CD14-positive monocyte (primary cell): ENCODE measurements around the gene CDH23. TPM values are rescaled to one million over a fixed set of nuclear protein-coding genes. Genes with fewer than 3 reads are reported as not detected.

Experiments used
- DNase-seq, 3 donors: peaks; one replicate each; pipeline ENCODE4 v3.0.0-alpha.2; 2011 to 2022
- H2AFZ ChIP-seq: 2 replicates; pipeline ENCODE4 v1.6.0; 2012; ENCODE audit warnings: mild to moderate bottlenecking, low read depth, low read length, inconsistent platforms; ENCODE audit not compliant: insufficient read depth, poor library complexity, severe bottlenecking
- H3K27ac ChIP-seq, 2 donors: 1 replicate in 1 of 2; 2 replicates in 1 of 2; pipeline ENCODE4 v1.5.1; 2012 to 2013; ENCODE audit warnings: low read length in 2 of 2, control low read depth in 1 of 2, inconsistent platforms in 1 of 2, low read depth in 1 of 2, mild to moderate bottlenecking in 1 of 2
- H3K27me3 ChIP-seq, 2 donors: one replicate each; pipeline versions ENCODE4 v1.6.0 to v1.6.1; 2011 to 2013; ENCODE audit warnings: low read length in 2 of 2; ENCODE audit not compliant: control insufficient read depth in 2 of 2, insufficient read depth in 2 of 2
- H3K36me3 ChIP-seq, 2 donors: replicated peaks in 1 of 2; 1 replicate in 1 of 2; 2 replicates in 1 of 2; pipeline versions ENCODE4 v1.5.1 to v1.6.1; 2012 to 2013; ENCODE audit warnings: low read length in 2 of 2, control low read depth in 1 of 2, inconsistent platforms in 1 of 2, mild to moderate bottlenecking in 1 of 2; ENCODE audit not compliant: insufficient read depth in 2 of 2, control insufficient read depth in 1 of 2
- H3K4me1 ChIP-seq, 2 donors: 1 replicate in 1 of 2; 2 replicates in 1 of 2; pipeline versions ENCODE4 v1.5.1 to v1.6.1; 2012 to 2013; ENCODE audit warnings: low read length in 2 of 2, control low read depth in 1 of 2, inconsistent platforms in 1 of 2, mild to moderate bottlenecking in 1 of 2, moderate library complexity in 1 of 2; ENCODE audit not compliant: insufficient read depth in 2 of 2, control insufficient read depth in 1 of 2
- H3K4me2 ChIP-seq: replicated peaks from 2 replicates; pipeline ENCODE3; 2012; ENCODE audit warnings: low read length, moderate library complexity, mild to moderate bottlenecking; ENCODE audit not compliant: poor library complexity, severe bottlenecking; ENCODE audit errors: extremely low read depth
- H3K4me3 ChIP-seq, 3 experiments: fragments of 200-600 bp in 1 of 3; sonication (generic) in 1 of 3; replicated peaks in 1 of 3; 1 replicate in 2 of 3; 2 replicates in 1 of 3; pipeline ENCODE4 v1.5.1; 2011 to 2013; ENCODE audit warnings: low read length in 3 of 3, mild to moderate bottlenecking in 3 of 3, control low read depth in 2 of 3, low read depth in 2 of 3, inconsistent platforms in 1 of 3, moderate library complexity in 1 of 3
- H3K79me2 ChIP-seq: 2 replicates; pipeline ENCODE4 v1.6.0; 2012; ENCODE audit warnings: mild to moderate bottlenecking, control low read depth, inconsistent platforms, low read length, moderate library complexity; ENCODE audit not compliant: insufficient read depth
- H3K9ac ChIP-seq: 2 replicates; pipeline ENCODE4 v1.6.0; 2017; ENCODE audit warnings: low read length, mild to moderate bottlenecking; ENCODE audit not compliant: insufficient read depth, poor library complexity, severe bottlenecking
- H3K9me3 ChIP-seq, 2 donors: replicated peaks in 1 of 2; 1 replicate in 1 of 2; 2 replicates in 1 of 2; pipeline versions ENCODE4 v1.5.1 to v1.6.1; 2012 to 2013; ENCODE audit warnings: low read length in 2 of 2, control low read depth in 1 of 2; ENCODE audit not compliant: control insufficient read depth in 1 of 2, insufficient read depth in 1 of 2
- H4K20me1 ChIP-seq: 2 replicates; pipeline ENCODE4 v1.6.0; 2012; ENCODE audit warnings: mild to moderate bottlenecking, low read length, control low read depth, moderate library complexity; ENCODE audit not compliant: insufficient read depth
- H3K27ac Mint-ChIP-seq, 7 donors: one replicate each; pipeline ENCODE4 v1.8.0; 2020; ENCODE audit warnings: mild to moderate bottlenecking in 7 of 7, mixed read lengths in 7 of 7, moderate library complexity in 6 of 7, inconsistent platforms in 2 of 7
- H3K27me3 Mint-ChIP-seq, 3 donors: one replicate each; pipeline ENCODE4 v1.8.0; 2021 to 2022; ENCODE audit warnings: low read depth in 3 of 3, mild to moderate bottlenecking in 3 of 3, mixed read lengths in 3 of 3, moderate library complexity in 3 of 3, inconsistent platforms in 1 of 3
- H3K36me3 Mint-ChIP-seq, 2 donors: one replicate each; pipeline ENCODE4 v1.8.0; 2020; ENCODE audit warnings: mixed read lengths in 2 of 2, inconsistent platforms in 1 of 2, mild to moderate bottlenecking in 1 of 2
- H3K4me1 Mint-ChIP-seq: one replicate; pipeline ENCODE4 v1.8.0; 2020; ENCODE audit warnings: mild to moderate bottlenecking, mixed read lengths
- H3K4me3 Mint-ChIP-seq, 2 donors: one replicate each; pipeline ENCODE4 v1.8.0; 2020; ENCODE audit warnings: mild to moderate bottlenecking in 2 of 2, mixed read lengths in 2 of 2, moderate library complexity in 1 of 2
- H3K9me3 Mint-ChIP-seq, 7 donors: one replicate each; pipeline ENCODE4 v1.8.0; 2020 to 2022; ENCODE audit warnings: mixed read lengths in 7 of 7, mild to moderate bottlenecking in 6 of 7, moderate library complexity in 6 of 7, inconsistent platforms in 2 of 7
- CTCF ChIP-seq: fragments of 200-600 bp; IDR thresholded peaks from one replicate; pipeline ENCODE4 v1.8.0; 2022; ENCODE audit warnings: antibody characterized with exemption, mild to moderate bottlenecking
- WGBS: methylation state at CpG from one replicate; pipeline ENCODE4 v1.1.5; 2013; ENCODE audit warnings: missing lambda C conversion rate; ENCODE audit not compliant: insufficient coverage; 5-methylcytosine and 5-hydroxymethylcytosine counted together
- intact Hi-C, 2 donors: fragments of 100-400 bp; cut with micrococcal nuclease; formaldehyde crosslinking; loops; one replicate each; pipeline versions ENCODE4 v1.15.0 to v1.15.1; 2023
- polyA plus RNA-seq, 3 donors: library from polyadenylated mRNA; depleted of rRNA in 1 of 3; unstranded in 2 of 3; stranded (reverse) in 1 of 3; fragments of 300-500 nt in 2 of 3; fragments of >200 nt in 1 of 3; fragmentation: Illumina TruSeq in 2 of 3; gene quantifications; 1 replicate in 2 of 3; 2 replicates in 1 of 3; pipeline ENCODE4 v1.2.3, GENCODE V29; 2012 to 2021

Gene CDH23
- polyA plus RNA-seq, 3 donors: 8.2 to 36.2 (median 10.5) TPM

- Histone ChIP-seq H3K27me3 (no peaks in the 10 kb centered on the region), H3K9ac (peak overlapping the region; percentile 58), H4K20me1 (peaks cover 100% of the 10 kb centered on the region), H3K27ac (peak overlapping the region; percentile 89 to 95), H3K36me3 (peaks cover 94 to 100% of the 10 kb centered on the region in 2 donors), H3K79me2 (peaks cover 87% of the 10 kb centered on the region), H3K4me1 (peaks cover 97 to 99% of the 10 kb centered on the region in 2 donors), H2AFZ (no peak overlapping the region), H3K4me2 (peak overlapping the region; percentile 40), H3K4me3 (peak overlapping the region in 1 of 3 experiments; percentile 46), H3K9me3 (no peaks in the 10 kb centered on the region)
- intact Hi-C loops: loop anchor here in 1 of 2 donors (10.0 kb wide), 1 partner anchor 504 kb away; the partner anchor contains the start of gene SLC29A3
- no peak for TF ChIP-seq CTCF
- Mint-ChIP-seq H3K4me1 (peaks cover 96% of the 10 kb centered on the region), H3K9me3 (no peaks in the 10 kb centered on the region), H3K36me3 (peaks cover 96 to 98% of the 10 kb centered on the region in 2 donors), H3K27me3 (peaks cover 0 to 4% (median 0%) of the 10 kb centered on the region in 3 donors), H3K27ac (peak overlapping the region; percentile 96 to 98 (median 98)), H3K4me3 (peak overlapping the region; percentile 21 to 48)
- no peak for DNase-seq
- 91% methylated on average over 6 of the region's 14 CpGs for WGBS
Observed at GRCh38 chr10:71818674-71819260, 422.0 kb downstream of the CDH23 start.

DNA sequence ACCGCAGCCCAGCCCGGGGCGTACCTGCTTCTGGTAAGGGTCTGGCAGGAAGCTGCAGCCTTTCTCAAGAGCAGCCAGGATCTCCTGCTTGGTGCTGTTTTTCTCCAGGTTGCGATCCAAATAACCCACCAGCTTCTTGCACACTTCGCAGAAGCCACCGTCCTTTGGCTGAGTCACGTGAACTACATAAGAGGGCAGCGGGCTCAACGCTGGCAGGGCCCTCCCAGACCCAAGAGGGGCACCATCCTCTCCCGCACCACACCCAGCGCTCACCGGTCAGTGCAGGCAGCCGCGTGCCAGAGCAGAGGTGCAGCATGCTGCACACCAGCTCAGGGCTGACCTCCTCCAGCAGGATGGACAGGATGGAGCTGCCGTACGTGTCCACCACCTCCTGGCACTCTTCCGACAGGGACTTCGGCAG is 422.7 kb downstream of the CDH23 start:
- TF ChIP-seq CTCF: no peak
- Histone ChIP-seq H3K36me3 (peaks cover 96 to 100% of the 10 kb centered on the region in 2 donors), H3K27ac (peak overlapping the region; percentile 89 to 95), H3K9me3 (no peaks in the 10 kb centered on the region), H3K4me3 (peak overlapping the region in 1 of 3 experiments; percentile 46), H3K9ac (peak overlapping the region; percentile 58), H3K79me2 (peaks cover 91% of the 10 kb centered on the region), H4K20me1 (peaks cover 100% of the 10 kb centered on the region), H2AFZ (no peak overlapping the region), H3K27me3 (no peaks in the 10 kb centered on the region), H3K4me2 (peak overlapping the region; percentile 40), H3K4me1 (peaks cover 99% of the 10 kb centered on the region in 2 donors)
- Mint-ChIP-seq H3K9me3 (no peaks in the 10 kb centered on the region), H3K4me1 (peaks cover 94% of the 10 kb centered on the region), H3K27me3 (peaks cover 0 to 4% (median 0%) of the 10 kb centered on the region in 3 donors), H3K36me3 (peaks cover 96 to 97% of the 10 kb centered on the region in 2 donors), H3K27ac (peak overlapping the region; percentile 96 to 98 (median 98)), H3K4me3 (no peak overlapping the region)
- WGBS: 94% methylated on average over 16 of the region's 18 CpGs
- intact Hi-C loops: loop anchor here in 1 of 2 donors (10.0 kb wide), 1 partner anchor 505 kb away; the partner anchor contains the start of gene SLC29A3
- DNase-seq: no peak
